ENCODE measurements around the gene CCDC13.

The CCDC13 gene

GRCh38 chr3:42732829-42733459 lies 40.1 kb downstream of the CCDC13 start:
- DNase-seq (no peak), ATAC-seq (no peak)

GRCh38 chr3:42732196-42732828 lies 40.7 kb downstream of the CCDC13 start:
- no peak for ATAC-seq
- no peak for DNase-seq

- no peak for ATAC-seq
- DNase-seq: no peak
Measured at GRCh38 chr3:42731476-42732195, 41.4 kb downstream of the CCDC13 start.

- DNase-seq (no peak), ATAC-seq (no peak)
Measured at GRCh38 chr3:42730706-42731420, 42.2 kb downstream of the CCDC13 start.

GRCh38 chr3:42730294-42730693 lies 42.8 kb downstream of the CCDC13 start:
- ATAC-seq: no peak

GRCh38 chr3:42729404-42730145 lies 43.5 kb downstream of the CCDC13 start:
- no peak for DNase-seq
- ATAC-seq: no peak

More at GRCh38 chr3:42730294-42730693, 42.8 kb downstream of the CCDC13 start:
- DNase-seq: no peak

- DNase-seq: no peak
- no peak for ATAC-seq
Measured at GRCh38 chr3:42728668-42729364, 44.2 kb downstream of the CCDC13 start.

- ATAC-seq: no peak
- DNase-seq: no peak
Measured at GRCh38 chr3:42728056-42728455, 45.0 kb downstream of the CCDC13 start.

- DNase-seq (no peak), ATAC-seq (no peak)
Measured at GRCh38 chr3:42725454-42725853, 47.6 kb downstream of the CCDC13 start.

- ATAC-seq (no peak), DNase-seq (no peak)
Measured at GRCh38 chr3:42723219-42723618, 49.8 kb downstream of the CCDC13 start.
